Measurements from ENCODE around the gene ANKRD33B. TPM values are rescaled to one million over a fixed set of nuclear protein-coding genes. Genes with fewer than 3 reads are reported as not detected.

ANKRD33B gene
- total RNA-seq, 1 experiment from 2014 or later = 10.9 TPM

GRCh38 chr5:10623305-10623910 is 59.5 kb downstream of the ANKRD33B start:
- Histone ChIP-seq H3K9ac (ENCODE audit: low read length) (no peak overlapping the region; the same call in 1 of the 2 replicates), H3K27me3 (ENCODE audit: insufficient read depth, low read length) (no peaks in the 10 kb centered on the region), H3K27ac (ENCODE audit: low read depth, low read length) (no peak overlapping the region), H3K9me3 (ENCODE audit: control insufficient read depth in 1 of 2, insufficient read depth in 1 of 2, low read depth in 1 of 2, low read length in 2 of 2) (no peaks in the 10 kb centered on the region), H3K4me1 (ENCODE audit: control insufficient read depth in 1 of 2, insufficient read depth in 2 of 2, low read length in 2 of 2) (peaks cover 12 to 25% of the 10 kb centered on the region in 2 experiments), H3K4me3 (replicated peaks in 1 of 2; ENCODE audit: low read depth in 1 of 2, low read length in 2 of 2) (no peak overlapping the region), H3K79me2 (ENCODE audit: insufficient read depth, low read length) (peaks cover 7% of the 10 kb centered on the region; the same call in 1 of the 2 replicates), H3K4me2 (ENCODE audit: low read length) (no peak overlapping the region), H3K9me2 (ENCODE audit: insufficient read depth) (no peaks in the 10 kb centered on the region), H3K36me3 (ENCODE audit: control insufficient read depth in 1 of 2, insufficient read depth in 2 of 2, low read length in 2 of 2) (0 out of 4 replicates have a peak, but pooled peaks cover 0 to 4% of the 10 kb centered on the region in 2 experiments), H2AFZ (ENCODE audit: low read depth, low read length, poor library complexity, severe bottlenecking) (no peak overlapping the region), H4K20me1 (ENCODE audit: insufficient read depth) (no peaks in the 10 kb centered on the region)
- no TSS peak for BruUV-seq (replicated peaks)
- TF ChIP-seq ATF3 (IDR thresholded peaks at IDR 0.05) (no peak), JUND (IDR thresholded peaks at IDR 0.05) (no peak), CBX3 (IDR thresholded peaks at IDR 0.05; ENCODE audit: low read depth) (no peak), RAD21 (IDR thresholded peaks at IDR 0.05; ENCODE audit: low read depth) (no peak), EZH2 (IDR thresholded peaks at IDR 0.05) (no peak), SIN3A (IDR thresholded peaks at IDR 0.05; ENCODE audit: low read depth) (no peak), ZFX (IDR thresholded peaks at IDR 0.05) (no peak), POLR2A (IDR thresholded peaks at IDR 0.05; ENCODE audit: borderline replicate concordance, extremely low read depth, insufficient read depth, insufficient read length) (no peak), FOSL1 (IDR thresholded peaks at IDR 0.05; ENCODE audit: low read depth) (no peak)
- ChIA-PET RAD21 (ENCODE audit: low non-redundant PET in 1 of 2, low total read pairs in 2 of 2, uncharacterized antibody in 2 of 2, unreplicated experiment in 2 of 2) (no interaction called here), CTCF (no interaction called here), POLR2A (no interaction called here)
- intact Hi-C loops (cut with micrococcal nuclease) = no loop called here
- no peak for ATAC-seq
- DNase-seq (ENCODE audit: low read depth, low spot score) = no peak

DNA sequence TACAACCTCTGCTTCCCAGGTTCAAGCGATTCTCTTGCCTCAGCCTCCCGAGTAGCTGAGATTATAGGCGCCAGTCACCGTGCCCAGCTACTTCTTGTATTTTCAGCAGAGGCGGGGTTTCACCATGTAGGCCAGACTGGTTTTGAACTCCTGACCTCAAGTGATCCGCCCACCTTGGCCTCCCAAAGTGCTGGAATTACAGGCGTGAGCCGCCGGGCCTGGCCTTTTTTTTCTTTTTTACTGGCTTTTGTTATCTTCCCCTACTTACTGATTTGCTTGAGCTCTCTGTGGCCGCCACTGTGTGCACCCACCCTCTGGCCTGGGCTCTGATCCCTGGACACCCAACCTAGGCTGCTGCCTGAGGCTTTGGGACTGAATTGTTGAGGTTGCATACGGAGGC is 60.3 kb downstream of the ANKRD33B start:
- Histone ChIP-seq H3K9me2 (ENCODE audit: insufficient read depth) (no peaks in the 10 kb centered on the region), H3K79me2 (ENCODE audit: insufficient read depth, low read length) (peaks cover 12% of the 10 kb centered on the region; the same call in 1 of the 2 replicates), H3K27ac (ENCODE audit: low read depth, low read length) (no peak overlapping the region), H3K36me3 (ENCODE audit: control insufficient read depth in 1 of 2, insufficient read depth in 2 of 2, low read length in 2 of 2) (0 out of 4 replicates have a peak, but pooled peaks cover 0 to 4% of the 10 kb centered on the region in 2 experiments), H3K4me1 (ENCODE audit: control insufficient read depth in 1 of 2, insufficient read depth in 2 of 2, low read length in 2 of 2) (peaks cover 12 to 25% of the 10 kb centered on the region in 2 experiments), H3K9me3 (ENCODE audit: control insufficient read depth in 1 of 2, insufficient read depth in 1 of 2, low read depth in 1 of 2, low read length in 2 of 2) (no peaks in the 10 kb centered on the region), H3K4me3 (replicated peaks in 1 of 2; ENCODE audit: low read depth in 1 of 2, low read length in 2 of 2) (no peak overlapping the region), H4K20me1 (ENCODE audit: insufficient read depth) (no peaks in the 10 kb centered on the region), H3K9ac (ENCODE audit: low read length) (no peak overlapping the region), H3K27me3 (ENCODE audit: insufficient read depth, low read length) (no peaks in the 10 kb centered on the region), H2AFZ (ENCODE audit: low read depth, low read length, poor library complexity, severe bottlenecking) (no peak overlapping the region), H3K4me2 (ENCODE audit: low read length) (no peak overlapping the region)
- POLR2A ChIA-PET = no interaction called here
- RAD21 ChIA-PET (ENCODE audit: low non-redundant PET in 1 of 2, low total read pairs in 2 of 2, uncharacterized antibody in 2 of 2, unreplicated experiment in 2 of 2) = no interaction called here
- CTCF ChIA-PET = no interaction called here
- no TSS peak for BruUV-seq (replicated peaks)
- ATAC-seq (no peak), DNase-seq (ENCODE audit: low read depth, low spot score) (no peak)
- intact Hi-C loops (cut with micrococcal nuclease) = no loop called here
- TF ChIP-seq CBX3 (IDR thresholded peaks at IDR 0.05; ENCODE audit: low read depth) (no peak), ELF1 (IDR thresholded peaks at IDR 0.05; ENCODE audit: borderline replicate concordance, low read depth) (no peak), SIN3A (IDR thresholded peaks at IDR 0.05; ENCODE audit: low read depth) (no peak), EZH2 (IDR thresholded peaks at IDR 0.05) (no peak), MAX (IDR thresholded peaks at IDR 0.05) (no peak), SRF (IDR thresholded peaks at IDR 0.05; ENCODE audit: low read depth) (no peak), ZFX (IDR thresholded peaks at IDR 0.05) (no peak), POLR2AphosphoS5 (IDR thresholded peaks at IDR 0.05; ENCODE audit: low read depth, low read length) (no peak), TCF7L2 (IDR thresholded peaks at IDR 0.05; ENCODE audit: borderline replicate concordance, extremely low read depth, insufficient read depth, insufficient read length) (no peak), EZH2phosphoT487 (IDR thresholded peaks at IDR 0.05; ENCODE audit: borderline replicate concordance) (no peak), CEBPB (IDR thresholded peaks at IDR 0.05; ENCODE audit: low read depth) (no peak), ATF3 (IDR thresholded peaks at IDR 0.05) (no peak), RAD21 (IDR thresholded peaks at IDR 0.05; ENCODE audit: low read depth) (no peak), ZNF274 (IDR thresholded peaks at IDR 0.05; ENCODE audit: low read depth, low read length) (no peak), FOSL1 (IDR thresholded peaks at IDR 0.05; ENCODE audit: low read depth) (no peak), SP1 (IDR thresholded peaks at IDR 0.05; ENCODE audit: low read depth) (no peak), EGR1 (IDR thresholded peaks at IDR 0.05; ENCODE audit: low read depth) (no peak), POLR2A (IDR thresholded peaks at IDR 0.05; ENCODE audit: borderline replicate concordance, extremely low read depth, insufficient read depth, insufficient read length) (no peak)
- TF ChIP-seq, protein P1, sequence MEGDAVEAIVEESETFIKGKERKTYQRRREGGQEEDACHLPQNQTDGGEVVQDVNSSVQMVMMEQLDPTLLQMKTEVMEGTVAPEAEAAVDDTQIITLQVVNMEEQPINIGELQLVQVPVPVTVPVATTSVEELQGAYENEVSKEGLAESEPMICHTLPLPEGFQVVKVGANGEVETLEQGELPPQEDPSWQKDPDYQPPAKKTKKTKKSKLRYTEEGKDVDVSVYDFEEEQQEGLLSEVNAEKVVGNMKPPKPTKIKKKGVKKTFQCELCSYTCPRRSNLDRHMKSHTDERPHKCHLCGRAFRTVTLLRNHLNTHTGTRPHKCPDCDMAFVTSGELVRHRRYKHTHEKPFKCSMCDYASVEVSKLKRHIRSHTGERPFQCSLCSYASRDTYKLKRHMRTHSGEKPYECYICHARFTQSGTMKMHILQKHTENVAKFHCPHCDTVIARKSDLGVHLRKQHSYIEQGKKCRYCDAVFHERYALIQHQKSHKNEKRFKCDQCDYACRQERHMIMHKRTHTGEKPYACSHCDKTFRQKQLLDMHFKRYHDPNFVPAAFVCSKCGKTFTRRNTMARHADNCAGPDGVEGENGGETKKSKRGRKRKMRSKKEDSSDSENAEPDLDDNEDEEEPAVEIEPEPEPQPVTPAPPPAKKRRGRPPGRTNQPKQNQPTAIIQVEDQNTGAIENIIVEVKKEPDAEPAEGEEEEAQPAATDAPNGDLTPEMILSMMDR (IDR thresholded peaks at IDR 0.05 in 2 of 3, conservative IDR thresholded peaks at IDR 0.05 in 1 of 3; ENCODE audit: borderline replicate concordance in 1 of 3, insufficient read depth in 1 of 3, low read depth in 2 of 3, low read length in 2 of 3) = no peak

All from HCT116 (cell line).